ENCODE data around the gene C8G. TPM values are rescaled to one million over a fixed set of nuclear protein-coding genes. Genes with fewer than 3 reads are reported as not detected.

The C8G gene
- total RNA-seq, 1 experiment from 2014 or later, result 2.1 TPM

DNA sequence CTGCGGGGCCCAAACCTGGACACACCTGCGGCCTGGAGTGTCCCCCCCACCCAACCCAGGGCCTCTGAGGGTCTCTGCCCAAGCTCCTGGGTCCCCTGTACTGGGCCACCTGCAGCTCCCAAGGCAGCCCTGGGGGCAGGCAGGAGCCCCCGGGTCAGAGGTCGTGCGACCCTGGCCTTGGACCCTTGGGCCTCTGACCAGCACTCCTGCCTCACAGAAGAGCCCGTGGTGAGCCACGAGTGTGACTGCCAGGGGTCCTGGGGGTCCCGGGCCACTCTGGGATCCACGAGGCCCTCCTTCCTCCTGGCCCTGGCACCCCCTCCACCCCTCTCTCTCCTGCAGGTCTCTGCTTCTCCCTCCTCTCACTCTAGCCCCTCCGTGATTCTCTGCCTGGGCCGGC, 27.3 kb downstream of the C8G start:
- BruUV-seq (replicated peaks), result no TSS peak
- CTCF ChIA-PET, result no interaction called here

More for the DNA sequence above, 27.3 kb downstream of the C8G start:
- POLR2A ChIA-PET, result no interaction called here
- DNase-seq (ENCODE audit: low read depth, low spot score), result no peak
- Histone ChIP-seq H3K27me3 (ENCODE audit: insufficient read depth, low read length) (no peaks in the 10 kb centered on the region), H3K79me2 (ENCODE audit: insufficient read depth, low read length) (no peaks in the 10 kb centered on the region), H3K9me2 (ENCODE audit: insufficient read depth) (no peaks in the 10 kb centered on the region), H4K20me1 (ENCODE audit: insufficient read depth) (no peaks in the 10 kb centered on the region), H2AFZ (ENCODE audit: low read depth, low read length, poor library complexity, severe bottlenecking) (no peak overlapping the region), H3K9me3 (ENCODE audit: control insufficient read depth in 1 of 2, insufficient read depth in 1 of 2, low read depth in 1 of 2, low read length in 2 of 2) (no peaks in the 10 kb centered on the region), H3K4me2 (ENCODE audit: low read length) (no peak overlapping the region), H3K4me3 (replicated peaks in 1 of 2; ENCODE audit: low read depth in 1 of 2, low read length in 2 of 2) (no peak overlapping the region), H3K36me3 (ENCODE audit: control insufficient read depth in 1 of 2, insufficient read depth in 2 of 2, low read length in 2 of 2) (no peaks in the 10 kb centered on the region), H3K9ac (ENCODE audit: low read length) (no peak overlapping the region), H3K27ac (ENCODE audit: low read depth, low read length) (no peak overlapping the region), H3K4me1 (ENCODE audit: control insufficient read depth in 1 of 2, insufficient read depth in 2 of 2, low read length in 2 of 2) (peaks cover 2 to 18% of the 10 kb centered on the region in 2 experiments; a peak in 3 of 4 replicates)
- no peak for ATAC-seq
- TF ChIP-seq POLR2AphosphoS5 (IDR thresholded peaks at IDR 0.05; ENCODE audit: low read depth, low read length), result no peak
- no peak for TF ChIP-seq POLR2A (IDR thresholded peaks at IDR 0.05; ENCODE audit: borderline replicate concordance, extremely low read depth, insufficient read depth, insufficient read length)
- TF ChIP-seq, protein P1, sequence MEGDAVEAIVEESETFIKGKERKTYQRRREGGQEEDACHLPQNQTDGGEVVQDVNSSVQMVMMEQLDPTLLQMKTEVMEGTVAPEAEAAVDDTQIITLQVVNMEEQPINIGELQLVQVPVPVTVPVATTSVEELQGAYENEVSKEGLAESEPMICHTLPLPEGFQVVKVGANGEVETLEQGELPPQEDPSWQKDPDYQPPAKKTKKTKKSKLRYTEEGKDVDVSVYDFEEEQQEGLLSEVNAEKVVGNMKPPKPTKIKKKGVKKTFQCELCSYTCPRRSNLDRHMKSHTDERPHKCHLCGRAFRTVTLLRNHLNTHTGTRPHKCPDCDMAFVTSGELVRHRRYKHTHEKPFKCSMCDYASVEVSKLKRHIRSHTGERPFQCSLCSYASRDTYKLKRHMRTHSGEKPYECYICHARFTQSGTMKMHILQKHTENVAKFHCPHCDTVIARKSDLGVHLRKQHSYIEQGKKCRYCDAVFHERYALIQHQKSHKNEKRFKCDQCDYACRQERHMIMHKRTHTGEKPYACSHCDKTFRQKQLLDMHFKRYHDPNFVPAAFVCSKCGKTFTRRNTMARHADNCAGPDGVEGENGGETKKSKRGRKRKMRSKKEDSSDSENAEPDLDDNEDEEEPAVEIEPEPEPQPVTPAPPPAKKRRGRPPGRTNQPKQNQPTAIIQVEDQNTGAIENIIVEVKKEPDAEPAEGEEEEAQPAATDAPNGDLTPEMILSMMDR (IDR thresholded peaks at IDR 0.05 in 2 of 3, conservative IDR thresholded peaks at IDR 0.05 in 1 of 3; ENCODE audit: borderline replicate concordance in 1 of 3, insufficient read depth in 1 of 3, low read depth in 2 of 3, low read length in 2 of 3), result no peak
- TF ChIP-seq, protein P2, sequence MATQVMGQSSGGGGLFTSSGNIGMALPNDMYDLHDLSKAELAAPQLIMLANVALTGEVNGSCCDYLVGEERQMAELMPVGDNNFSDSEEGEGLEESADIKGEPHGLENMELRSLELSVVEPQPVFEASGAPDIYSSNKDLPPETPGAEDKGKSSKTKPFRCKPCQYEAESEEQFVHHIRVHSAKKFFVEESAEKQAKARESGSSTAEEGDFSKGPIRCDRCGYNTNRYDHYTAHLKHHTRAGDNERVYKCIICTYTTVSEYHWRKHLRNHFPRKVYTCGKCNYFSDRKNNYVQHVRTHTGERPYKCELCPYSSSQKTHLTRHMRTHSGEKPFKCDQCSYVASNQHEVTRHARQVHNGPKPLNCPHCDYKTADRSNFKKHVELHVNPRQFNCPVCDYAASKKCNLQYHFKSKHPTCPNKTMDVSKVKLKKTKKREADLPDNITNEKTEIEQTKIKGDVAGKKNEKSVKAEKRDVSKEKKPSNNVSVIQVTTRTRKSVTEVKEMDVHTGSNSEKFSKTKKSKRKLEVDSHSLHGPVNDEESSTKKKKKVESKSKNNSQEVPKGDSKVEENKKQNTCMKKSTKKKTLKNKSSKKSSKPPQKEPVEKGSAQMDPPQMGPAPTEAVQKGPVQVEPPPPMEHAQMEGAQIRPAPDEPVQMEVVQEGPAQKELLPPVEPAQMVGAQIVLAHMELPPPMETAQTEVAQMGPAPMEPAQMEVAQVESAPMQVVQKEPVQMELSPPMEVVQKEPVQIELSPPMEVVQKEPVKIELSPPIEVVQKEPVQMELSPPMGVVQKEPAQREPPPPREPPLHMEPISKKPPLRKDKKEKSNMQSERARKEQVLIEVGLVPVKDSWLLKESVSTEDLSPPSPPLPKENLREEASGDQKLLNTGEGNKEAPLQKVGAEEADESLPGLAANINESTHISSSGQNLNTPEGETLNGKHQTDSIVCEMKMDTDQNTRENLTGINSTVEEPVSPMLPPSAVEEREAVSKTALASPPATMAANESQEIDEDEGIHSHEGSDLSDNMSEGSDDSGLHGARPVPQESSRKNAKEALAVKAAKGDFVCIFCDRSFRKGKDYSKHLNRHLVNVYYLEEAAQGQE (IDR thresholded peaks at IDR 0.05; ENCODE audit: low read depth), result no peak
- TF ChIP-seq ZFX (IDR thresholded peaks at IDR 0.05), result no peak
- TF ChIP-seq ELF1 (IDR thresholded peaks at IDR 0.05; ENCODE audit: borderline replicate concordance, low read depth), result no peak
- no peak for TF ChIP-seq TCF7L2 (IDR thresholded peaks at IDR 0.05; ENCODE audit: borderline replicate concordance, extremely low read depth, insufficient read depth, insufficient read length)
- TF ChIP-seq, protein P3, sequence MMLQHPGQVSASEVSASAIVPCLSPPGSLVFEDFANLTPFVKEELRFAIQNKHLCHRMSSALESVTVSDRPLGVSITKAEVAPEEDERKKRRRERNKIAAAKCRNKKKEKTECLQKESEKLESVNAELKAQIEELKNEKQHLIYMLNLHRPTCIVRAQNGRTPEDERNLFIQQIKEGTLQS (IDR thresholded peaks at IDR 0.05), result no peak
- TF ChIP-seq EZH2phosphoT487 (IDR thresholded peaks at IDR 0.05; ENCODE audit: borderline replicate concordance), result no peak
- no peak for TF ChIP-seq FOSL1 (IDR thresholded peaks at IDR 0.05; ENCODE audit: low read depth)
- TF ChIP-seq EZH2 (IDR thresholded peaks at IDR 0.05), result no peak
- no peak for TF ChIP-seq EGR1 (IDR thresholded peaks at IDR 0.05; ENCODE audit: low read depth)
- no peak for TF ChIP-seq YY1 (IDR thresholded peaks at IDR 0.05; ENCODE audit: extremely low read depth, insufficient replicate concordance, low read depth, low read length)
- TF ChIP-seq SRF (IDR thresholded peaks at IDR 0.05; ENCODE audit: low read depth), result no peak
- TF ChIP-seq CEBPB (IDR thresholded peaks at IDR 0.05; ENCODE audit: low read depth), result no peak
- no peak for TF ChIP-seq JUND (IDR thresholded peaks at IDR 0.05)
- TF ChIP-seq SIN3A (IDR thresholded peaks at IDR 0.05; ENCODE audit: low read depth), result no peak
- TF ChIP-seq, protein P4, sequence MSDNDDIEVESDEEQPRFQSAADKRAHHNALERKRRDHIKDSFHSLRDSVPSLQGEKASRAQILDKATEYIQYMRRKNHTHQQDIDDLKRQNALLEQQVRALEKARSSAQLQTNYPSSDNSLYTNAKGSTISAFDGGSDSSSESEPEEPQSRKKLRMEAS (IDR thresholded peaks at IDR 0.05), result no peak
- no peak for TF ChIP-seq RAD21 (IDR thresholded peaks at IDR 0.05; ENCODE audit: low read depth)
- RAD21 ChIA-PET (ENCODE audit: low non-redundant PET in 1 of 2, low total read pairs in 2 of 2, uncharacterized antibody in 2 of 2, unreplicated experiment in 2 of 2), result no interaction called here
- intact Hi-C loops (cut with micrococcal nuclease), result no loop called here
